Astrocyte (in vitro differentiated cells and primary cell): ENCODE measurements around the gene OTULINL. TPM values are rescaled to one million over a fixed set of nuclear protein-coding genes. Genes with fewer than 3 reads are reported as not detected.

Experiments
- DNase-seq: peaks from one replicate; pipeline ENCODE4 v3.0.0-alpha.2; 2010; ENCODE audit warnings: low read depth
- FAIRE-seq: peaks from 2 replicates; lab custom pipeline; 2011; peaks lifted over from hg19 to GRCh38; lab: Jason Lieb, UNC
- H2AFZ ChIP-seq: 2 replicates; pipeline ENCODE4 v1.6.0; 2012; ENCODE audit warnings: low read depth, low read length, inconsistent platforms
- H3K27ac ChIP-seq: 2 replicates; pipeline ENCODE4 v1.5.1; 2011; ENCODE audit warnings: low read depth, low read length, inconsistent platforms
- H3K27me3 ChIP-seq: 2 replicates; pipeline ENCODE4 v1.6.0; 2011; ENCODE audit warnings: low read length, inconsistent platforms; ENCODE audit not compliant: insufficient read depth
- H3K36me3 ChIP-seq: 2 replicates; pipeline ENCODE4 v1.5.1; 2011; ENCODE audit warnings: low read length, inconsistent platforms; ENCODE audit not compliant: insufficient read depth
- H3K4me1 ChIP-seq: 2 replicates; pipeline ENCODE4 v1.5.1; 2011; ENCODE audit warnings: low read length, inconsistent platforms; ENCODE audit not compliant: insufficient read depth
- H3K4me2 ChIP-seq: 2 replicates; pipeline ENCODE4 v1.6.0; 2012; ENCODE audit warnings: low read length, inconsistent platforms
- H3K4me3 ChIP-seq: 2 replicates; pipeline ENCODE4 v1.5.1; 2011; ENCODE audit warnings: low read depth, mild to moderate bottlenecking, low read length, inconsistent platforms; ENCODE audit not compliant: insufficient read depth
- H3K79me2 ChIP-seq: 2 replicates; pipeline ENCODE4 v1.6.0; 2012; ENCODE audit warnings: mild to moderate bottlenecking, low read length, inconsistent platforms; ENCODE audit not compliant: insufficient read depth
- H3K9ac ChIP-seq: 2 replicates; pipeline ENCODE4 v1.6.0; 2012; ENCODE audit warnings: mild to moderate bottlenecking, low read length, inconsistent platforms
- H3K9me3 ChIP-seq: 2 replicates; pipeline ENCODE4 v1.5.1; 2012; ENCODE audit warnings: low read depth, mild to moderate bottlenecking, low read length, inconsistent platforms; ENCODE audit not compliant: insufficient read depth
- H4K20me1 ChIP-seq: 2 replicates; pipeline ENCODE4 v1.6.0; 2012; ENCODE audit warnings: low read length, inconsistent platforms; ENCODE audit not compliant: insufficient read depth
- H3K27ac Mint-ChIP-seq: one replicate; pipeline ENCODE4 v1.8.0; 2021; ENCODE audit warnings: mild to moderate bottlenecking, mixed read lengths; ENCODE audit not compliant: unreplicated experiment
- H3K27me3 Mint-ChIP-seq: one replicate; pipeline ENCODE4 v1.8.0; 2021; ENCODE audit warnings: low read depth, mixed read lengths; ENCODE audit not compliant: unreplicated experiment
- H3K36me3 Mint-ChIP-seq: one replicate; pipeline ENCODE4 v1.8.0; 2021; ENCODE audit warnings: low read depth, mixed read lengths; ENCODE audit not compliant: unreplicated experiment
- H3K4me1 Mint-ChIP-seq: one replicate; pipeline ENCODE4 v1.8.0; 2021; ENCODE audit warnings: low read depth, mixed read lengths; ENCODE audit not compliant: unreplicated experiment
- H3K4me3 Mint-ChIP-seq: one replicate; pipeline ENCODE4 v1.8.0; 2021; ENCODE audit warnings: mild to moderate bottlenecking, moderate library complexity, mixed read lengths; ENCODE audit not compliant: unreplicated experiment
- H3K9me3 Mint-ChIP-seq: one replicate; pipeline ENCODE4 v1.8.0; 2021; ENCODE audit warnings: mild to moderate bottlenecking, mixed read lengths; ENCODE audit not compliant: unreplicated experiment
- CTCF ChIP-seq: IDR thresholded peaks from 2 replicates; pipeline ENCODE4 v1.5.1; 2011; ENCODE audit warnings: low read depth, mild to moderate bottlenecking, inconsistent platforms, low read length, moderate library complexity; ENCODE audit not compliant: insufficient read depth
- EZH2 ChIP-seq: IDR thresholded peaks from 2 replicates; pipeline ENCODE4 v1.6.1; 2012; ENCODE audit warnings: mild to moderate bottlenecking, low read length, inconsistent platforms; ENCODE audit not compliant: insufficient read depth
- total RNA-seq: library from RNA; stranded (reverse); gene quantifications from 2 replicates; pipeline ENCODE4 v1.2.1, GENCODE V29; 2021

Gene OTULINL
- total RNA-seq, 1 donor from 2014 or later, result 2.8 TPM

- Histone ChIP-seq H3K79me2 (no peaks in the 10 kb centered on the region), H3K27ac (no peak overlapping the region), H2AFZ (no peak overlapping the region), H3K36me3 (no peaks in the 10 kb centered on the region), H3K4me2 (no peak overlapping the region), H3K9me3 (no peaks in the 10 kb centered on the region), H3K9ac (no peak overlapping the region), H3K27me3 (peaks cover 7% of the 10 kb centered on the region), H3K4me3 (no peak overlapping the region), H4K20me1 (no peaks in the 10 kb centered on the region), H3K4me1 (no peaks in the 10 kb centered on the region)
- Mint-ChIP-seq H3K4me1 (peaks cover 4% of the 10 kb centered on the region), H3K9me3 (no peaks in the 10 kb centered on the region), H3K27ac (no peak overlapping the region), H3K36me3 (no peaks in the 10 kb centered on the region), H3K4me3 (no peak overlapping the region), H3K27me3 (peaks cover 3% of the 10 kb centered on the region)
- FAIRE-seq (no peak), DNase-seq (no peak)
- TF ChIP-seq EZH2 (no peak), CTCF (no peak)
Observed at GRCh38 chr5:14572385-14572784, 9.2 kb upstream of the OTULINL start.

DNA sequence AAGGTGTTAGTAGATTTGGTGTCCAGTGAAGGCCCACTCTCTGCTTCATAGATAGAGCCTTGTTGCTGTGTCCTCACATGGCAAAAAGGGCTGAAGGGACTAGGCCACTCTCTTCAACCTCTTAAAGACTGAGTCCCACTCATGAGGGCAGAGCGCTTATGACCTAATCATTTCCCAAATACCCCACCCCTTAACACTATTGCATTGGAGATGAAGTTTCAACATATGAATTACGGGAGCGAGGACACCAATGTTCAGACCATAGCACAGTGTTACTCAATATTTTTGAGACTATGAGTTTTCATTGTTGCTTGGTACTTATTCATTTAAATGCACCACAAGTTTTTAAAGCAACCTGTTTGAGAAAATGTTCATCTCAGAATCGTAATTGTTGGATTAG lies 8.8 kb upstream of the OTULINL start:
- Histone ChIP-seq H3K9ac (no peak overlapping the region), H3K36me3 (no peaks in the 10 kb centered on the region), H3K9me3 (no peaks in the 10 kb centered on the region), H4K20me1 (no peaks in the 10 kb centered on the region), H3K79me2 (no peaks in the 10 kb centered on the region), H3K27ac (no peak overlapping the region), H3K27me3 (peaks cover 9% of the 10 kb centered on the region), H2AFZ (no peak overlapping the region), H3K4me1 (no peaks in the 10 kb centered on the region), H3K4me3 (no peak overlapping the region), H3K4me2 (no peak overlapping the region)
- Mint-ChIP-seq H3K4me1 (peaks cover 4% of the 10 kb centered on the region), H3K4me3 (no peak overlapping the region), H3K36me3 (no peaks in the 10 kb centered on the region), H3K9me3 (no peaks in the 10 kb centered on the region), H3K27ac (no peak overlapping the region), H3K27me3 (peaks cover 5% of the 10 kb centered on the region)
- TF ChIP-seq EZH2, result no peak
- TF ChIP-seq CTCF, result no peak
- FAIRE-seq, result no peak
- no peak for DNase-seq

DNA sequence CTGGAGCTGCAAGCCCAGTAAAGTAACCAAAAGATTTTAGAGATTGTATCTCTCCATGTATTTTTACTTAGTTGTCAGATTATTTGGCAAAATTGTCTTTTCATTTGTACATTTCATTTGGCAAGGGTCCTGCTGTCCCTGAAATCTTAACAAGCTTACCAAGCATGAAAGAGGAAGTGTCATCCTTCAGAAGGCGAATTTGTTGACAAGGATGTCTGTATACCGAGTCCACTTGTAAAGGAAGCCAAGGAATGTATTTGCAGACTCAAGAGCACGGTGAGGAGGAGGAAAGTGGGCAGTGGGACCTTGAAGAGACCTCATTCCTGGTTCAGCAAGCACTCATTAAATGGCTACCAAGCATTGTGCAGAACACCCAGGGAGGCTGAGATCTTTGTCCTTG lies 7.5 kb upstream of the OTULINL start:
- no peak for DNase-seq
- H3K27me3 Mint-ChIP-seq, result peaks cover 12% of the 10 kb centered on the region
- Histone ChIP-seq H4K20me1 (no peaks in the 10 kb centered on the region), H3K9ac (no peak overlapping the region), H3K4me1 (no peaks in the 10 kb centered on the region), H3K27ac (no peak overlapping the region), H3K79me2 (no peaks in the 10 kb centered on the region), H3K27me3 (peaks cover 12% of the 10 kb centered on the region), H2AFZ (no peak overlapping the region), H3K9me3 (no peaks in the 10 kb centered on the region), H3K4me3 (no peak overlapping the region), H3K4me2 (no peak overlapping the region), H3K36me3 (no peaks in the 10 kb centered on the region)
- no peak overlapping the region for H3K4me3 Mint-ChIP-seq
- no peak for FAIRE-seq
- no peak for TF ChIP-seq EZH2
- TF ChIP-seq CTCF, result no peak
- H3K27ac Mint-ChIP-seq, result no peak overlapping the region
- no peaks in the 10 kb centered on the region for H3K9me3 Mint-ChIP-seq
- no peaks in the 10 kb centered on the region for H3K36me3 Mint-ChIP-seq
- peaks cover 4% of the 10 kb centered on the region for H3K4me1 Mint-ChIP-seq
